Measurements from ENCODE around the gene PHF21A.
"Not testable (repeated sequence)": the region's sequence is repeated elsewhere in the genome, so short reads cannot be mapped to it uniquely, and the experiment has no call there.

Gene PHF21A

DNA sequence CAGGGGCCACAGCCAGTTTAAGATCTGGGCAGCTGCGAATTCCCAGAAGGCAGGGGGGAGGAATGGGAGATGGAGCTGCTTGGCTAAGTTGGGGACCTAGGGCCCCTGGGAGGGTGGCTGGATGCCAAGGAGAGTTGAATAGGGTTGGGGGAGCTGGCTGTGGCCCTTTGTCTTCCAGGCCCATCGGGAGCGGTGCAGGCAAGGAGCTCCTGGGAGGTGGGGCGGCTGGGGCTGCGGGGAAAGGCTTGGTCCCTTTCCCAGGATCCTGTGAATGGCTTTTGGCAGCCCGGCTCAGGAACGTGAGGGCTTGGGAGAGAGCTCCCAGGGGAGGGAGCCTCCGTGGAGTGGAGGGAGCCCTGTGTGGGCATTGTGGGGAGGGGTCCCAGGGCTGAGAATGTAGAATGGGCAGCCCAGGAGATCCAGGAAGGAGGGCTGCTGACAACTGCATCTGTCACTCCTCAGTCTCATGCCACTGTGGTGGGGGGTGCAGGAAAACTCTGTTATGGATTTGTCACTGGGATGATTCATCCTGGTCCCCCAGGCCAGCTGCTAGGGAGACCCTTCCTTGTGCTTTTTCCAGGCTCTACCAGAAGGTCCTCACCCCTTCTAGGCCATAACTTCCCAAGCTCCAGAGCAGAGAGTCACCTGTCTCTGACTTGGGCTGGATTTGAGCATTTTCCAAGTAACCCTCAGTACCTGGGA lies 220.2 kb downstream of the PHF21A start:
- Histone ChIP-seq H3K27me3 (ENCODE audit: control insufficient read depth, insufficient read depth, low read length, poor library complexity, severe bottlenecking) (peaks cover 17% of the 10 kb centered on the region), H3K4me1 (ENCODE audit: control insufficient read depth, insufficient read depth, low read length) (peaks cover 26% of the 10 kb centered on the region), H3K4me3 (ENCODE audit: insufficient read depth, low read depth, low read length) (peak overlapping the region; percentile 48), H3K27ac (ENCODE audit: insufficient read depth, low read depth, low read length, poor library complexity, severe bottlenecking) (no peak overlapping the region), H3K9me3 (ENCODE audit: control insufficient read depth, low read length) (no peaks in the 10 kb centered on the region), H3K36me3 (ENCODE audit: control insufficient read depth, insufficient read depth, low read length) (no peaks in the 10 kb centered on the region)
- WGBS, 2 experiments: 22 to 25% methylated on average over 8 of the region's 8 CpGs

DNA sequence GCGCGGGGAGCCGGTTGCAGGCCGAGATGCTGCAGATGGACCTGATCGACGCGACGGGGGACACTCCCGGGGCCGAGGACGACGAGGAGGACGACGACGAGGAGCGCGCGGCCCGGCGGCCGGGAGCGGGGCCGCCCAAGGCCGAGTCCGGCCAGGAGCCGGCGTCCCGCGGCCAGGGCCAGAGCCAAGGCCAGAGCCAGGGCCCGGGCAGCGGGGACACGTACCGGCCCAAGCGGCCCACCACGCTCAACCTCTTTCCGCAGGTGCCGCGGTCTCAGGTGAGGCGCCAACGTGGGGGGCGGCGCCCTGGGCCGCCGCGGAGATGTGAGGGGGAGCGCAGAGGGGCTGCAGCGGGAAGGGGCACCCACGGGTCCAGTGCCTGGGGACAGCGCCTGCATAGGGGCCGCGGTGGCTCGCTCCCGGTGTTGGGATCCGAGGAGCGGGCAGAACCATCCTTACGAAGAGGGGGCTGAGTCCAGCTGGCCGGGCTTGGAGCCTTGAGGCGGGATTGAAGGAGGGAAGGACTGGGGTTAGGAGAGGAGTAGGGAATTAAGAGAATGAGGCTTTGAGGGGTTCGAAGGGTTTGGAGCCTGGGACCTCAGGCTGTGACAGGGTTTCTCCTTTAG lies 221.0 kb downstream of the PHF21A start:
- H3K36me3 ChIP-seq (ENCODE audit: control insufficient read depth, insufficient read depth, low read length); H3K9me3 ChIP-seq (ENCODE audit: control insufficient read depth, low read length); H3K27ac ChIP-seq (ENCODE audit: insufficient read depth, low read depth, low read length, poor library complexity, severe bottlenecking): not testable (repeated sequence)
- peaks cover 28% of the 10 kb centered on the region for H3K4me1 ChIP-seq (ENCODE audit: control insufficient read depth, insufficient read depth, low read length)
- WGBS, 2 experiments: 2 to 3% methylated on average over 30 to 32 of the region's 59 CpGs
- peaks cover 17% of the 10 kb centered on the region for H3K27me3 ChIP-seq (ENCODE audit: control insufficient read depth, insufficient read depth, low read length, poor library complexity, severe bottlenecking)
- peak overlapping the region; percentile 48 for H3K4me3 ChIP-seq (ENCODE audit: insufficient read depth, low read depth, low read length)

DNA sequence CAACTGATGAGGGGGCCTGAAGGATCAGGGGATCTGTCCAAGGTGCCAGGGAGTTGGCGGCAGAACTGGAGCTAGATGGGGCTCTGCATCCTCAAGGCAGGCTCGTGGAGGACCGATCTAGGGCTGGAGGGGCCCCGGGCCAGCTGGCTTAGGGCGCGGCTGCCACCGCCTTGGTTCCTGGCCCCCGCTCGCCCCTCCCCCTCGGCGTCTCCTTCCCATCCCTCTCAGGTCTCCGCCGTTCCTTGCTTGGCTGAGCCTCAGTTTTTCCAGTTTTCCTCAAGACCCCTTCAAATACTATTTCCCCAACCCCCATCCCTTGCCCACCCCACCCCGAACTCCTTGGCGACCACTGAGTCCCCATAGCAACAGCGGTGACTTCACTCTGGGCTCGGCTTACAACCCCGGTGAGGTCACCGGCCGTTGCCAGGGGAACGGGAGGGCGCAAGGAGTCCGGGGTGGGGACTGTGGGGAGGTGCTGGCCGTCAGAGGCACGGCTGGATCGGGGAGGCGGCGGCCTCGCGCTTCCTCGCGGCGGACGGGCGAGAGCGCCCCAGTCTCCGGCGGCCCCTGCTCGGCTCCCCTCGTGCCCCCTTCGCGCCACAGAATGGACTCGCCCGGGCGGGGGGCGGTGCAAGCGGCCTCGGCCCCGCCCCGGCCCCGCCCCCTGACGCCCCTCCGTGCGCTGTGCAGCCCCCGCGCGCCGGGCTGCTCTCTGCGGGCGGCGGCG lies 221.6 kb downstream of the PHF21A start:
- Histone ChIP-seq H3K9me3 (ENCODE audit: control insufficient read depth, low read length) (no peaks in the 10 kb centered on the region), H3K36me3 (ENCODE audit: control insufficient read depth, insufficient read depth, low read length) (no peaks in the 10 kb centered on the region), H3K4me3 (ENCODE audit: insufficient read depth, low read depth, low read length) (peak overlapping the region; percentile 48), H3K27ac (ENCODE audit: insufficient read depth, low read depth, low read length, poor library complexity, severe bottlenecking) (peak overlapping the region; percentile 94), H3K27me3 (ENCODE audit: control insufficient read depth, insufficient read depth, low read length, poor library complexity, severe bottlenecking) (peaks cover 17% of the 10 kb centered on the region), H3K4me1 (ENCODE audit: control insufficient read depth, insufficient read depth, low read length) (peaks cover 28% of the 10 kb centered on the region)
- 1% methylated on average over 59 to 61 of the region's 62 CpGs for WGBS, 2 experiments

DNA sequence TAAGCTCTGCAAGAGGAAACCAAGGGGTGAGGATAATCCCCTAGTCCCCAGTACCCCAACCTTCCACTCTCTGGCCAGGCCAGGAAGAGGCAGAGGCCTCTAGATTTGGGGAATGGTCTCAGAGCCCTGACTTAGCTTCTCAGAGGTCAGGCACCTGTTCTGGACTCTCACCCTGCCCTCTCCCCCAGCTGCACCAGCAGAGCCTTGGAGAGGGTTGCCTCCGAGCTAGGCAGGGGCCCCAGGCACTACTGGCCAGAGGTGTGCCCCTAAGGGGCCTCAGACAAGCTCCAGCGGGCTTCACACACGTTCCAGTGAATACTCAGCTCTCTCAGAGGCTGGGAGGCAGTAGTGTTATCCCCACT lies 222.2 kb downstream of the PHF21A start:
- H3K4me1 ChIP-seq (ENCODE audit: control insufficient read depth, insufficient read depth, low read length): peaks cover 28% of the 10 kb centered on the region
- WGBS, 2 experiments: 13 to 19% methylated on average over 3 of the region's 3 CpGs
- H3K36me3 ChIP-seq (ENCODE audit: control insufficient read depth, insufficient read depth, low read length): no peaks in the 10 kb centered on the region
- H3K9me3 ChIP-seq (ENCODE audit: control insufficient read depth, low read length): no peaks in the 10 kb centered on the region
- H3K27me3 ChIP-seq (ENCODE audit: control insufficient read depth, insufficient read depth, low read length, poor library complexity, severe bottlenecking): peaks cover 17% of the 10 kb centered on the region
- peak overlapping the region; percentile 94 for H3K27ac ChIP-seq (ENCODE audit: insufficient read depth, low read depth, low read length, poor library complexity, severe bottlenecking)
- H3K4me3 ChIP-seq (ENCODE audit: insufficient read depth, low read depth, low read length): peak overlapping the region; percentile 48

DNA sequence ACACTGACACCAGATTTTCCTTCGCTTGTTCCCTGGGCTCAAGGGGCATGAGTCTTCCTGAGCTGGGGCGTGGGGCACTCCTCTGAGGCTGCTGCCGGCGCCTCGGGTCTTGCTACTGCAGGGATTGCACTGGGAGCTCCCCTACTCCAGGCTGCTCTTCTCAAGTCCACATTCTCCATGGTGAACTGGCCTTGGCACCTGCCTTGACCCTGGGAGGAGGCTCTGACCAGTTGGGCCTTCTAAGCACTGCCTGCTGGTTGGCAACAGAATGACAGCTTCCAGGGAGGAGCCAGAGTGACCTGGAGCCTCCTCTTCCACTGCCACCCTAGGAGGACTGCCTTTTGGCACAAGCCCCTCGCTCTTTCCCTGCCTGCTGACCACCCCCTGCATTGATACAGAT lies 223.7 kb downstream of the PHF21A start:
- Histone ChIP-seq H3K4me1 (ENCODE audit: control insufficient read depth, insufficient read depth, low read length) (peaks cover 38% of the 10 kb centered on the region), H3K4me3 (ENCODE audit: insufficient read depth, low read depth, low read length) (no peak overlapping the region), H3K27ac (ENCODE audit: insufficient read depth, low read depth, low read length, poor library complexity, severe bottlenecking) (no peak overlapping the region), H3K36me3 (ENCODE audit: control insufficient read depth, insufficient read depth, low read length) (no peaks in the 10 kb centered on the region), H3K9me3 (ENCODE audit: control insufficient read depth, low read length) (no peaks in the 10 kb centered on the region), H3K27me3 (ENCODE audit: control insufficient read depth, insufficient read depth, low read length, poor library complexity, severe bottlenecking) (peaks cover 17% of the 10 kb centered on the region)
- 93 to 95% methylated on average over 6 of the region's 6 CpGs for WGBS, 2 experiments

DNA sequence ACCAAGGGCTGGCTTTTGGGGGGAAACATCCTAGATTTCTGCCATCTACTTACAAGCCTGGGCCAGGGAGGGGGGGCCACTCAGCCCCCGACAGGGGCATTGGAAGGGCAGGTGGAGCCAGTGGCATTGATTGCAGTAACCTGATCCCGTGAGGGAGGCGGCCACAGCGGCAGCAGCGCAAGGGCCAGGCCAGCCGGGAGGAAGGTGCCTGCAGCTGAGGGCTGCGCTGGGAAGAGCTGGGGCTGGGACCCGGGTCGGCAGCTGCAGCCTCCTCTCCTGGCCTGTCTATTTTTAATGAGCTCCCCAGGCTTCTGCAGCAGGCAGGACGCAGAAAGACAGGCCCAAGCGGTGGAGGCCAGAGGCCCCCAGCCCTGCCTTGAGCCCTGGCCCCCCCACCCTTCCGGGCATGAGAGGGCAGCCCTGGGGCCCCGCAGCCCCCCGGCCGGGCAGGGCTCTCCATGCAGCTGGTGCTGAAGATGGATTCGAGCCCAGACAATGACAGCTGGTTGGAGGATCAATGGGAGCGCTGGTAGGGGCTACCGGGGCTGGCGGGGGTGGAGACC lies 224.8 kb downstream of the PHF21A start:
- Histone ChIP-seq H3K27ac (ENCODE audit: insufficient read depth, low read depth, low read length, poor library complexity, severe bottlenecking) (peak overlapping the region; percentile 44), H3K27me3 (ENCODE audit: control insufficient read depth, insufficient read depth, low read length, poor library complexity, severe bottlenecking) (peaks cover 17% of the 10 kb centered on the region)
- WGBS, 2 experiments: 14 to 17% methylated on average over 19 of the region's 19 CpGs

DNA sequence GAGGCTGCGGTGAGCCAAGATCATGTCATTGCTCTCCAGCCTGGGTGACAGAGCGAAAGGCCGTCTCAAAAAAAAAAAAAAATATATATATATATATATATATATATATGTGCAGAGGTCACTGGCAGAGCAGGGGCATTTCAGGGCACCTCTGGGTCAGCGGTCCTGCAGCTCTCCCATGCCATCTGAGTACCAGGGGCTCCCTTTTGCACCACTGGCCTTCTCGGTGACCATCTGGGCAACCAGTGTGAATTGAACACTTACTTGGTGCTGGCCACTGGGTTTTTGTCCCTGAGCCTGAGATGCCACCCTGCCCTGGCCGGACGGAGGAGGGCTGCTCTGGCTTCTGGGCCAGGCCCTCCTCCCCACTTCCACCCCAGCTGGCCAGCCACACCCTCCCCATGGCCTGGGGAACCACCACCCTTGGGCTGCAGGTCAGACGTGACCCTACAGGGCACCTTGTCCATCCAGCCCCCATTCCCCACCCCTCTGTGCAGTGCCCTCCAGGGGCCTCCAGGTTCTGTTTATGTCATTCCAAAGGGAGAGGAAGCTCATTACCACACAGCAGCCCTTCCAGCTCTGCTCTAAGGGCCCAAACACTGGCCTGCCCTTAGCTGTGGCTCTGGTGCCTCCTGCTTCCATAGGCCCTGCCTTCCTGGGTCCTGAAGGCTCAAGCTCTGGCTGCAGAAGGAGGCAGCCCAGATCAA lies 225.5 kb downstream of the PHF21A start:
- Histone ChIP-seq H3K4me1 (ENCODE audit: control insufficient read depth, insufficient read depth, low read length) (peaks cover 30% of the 10 kb centered on the region), H3K27me3 (ENCODE audit: control insufficient read depth, insufficient read depth, low read length, poor library complexity, severe bottlenecking) (peaks cover 11% of the 10 kb centered on the region), H3K9me3 (ENCODE audit: control insufficient read depth, low read length) (no peaks in the 10 kb centered on the region), H3K36me3 (ENCODE audit: control insufficient read depth, insufficient read depth, low read length) (no peaks in the 10 kb centered on the region), H3K4me3 (ENCODE audit: insufficient read depth, low read depth, low read length) (no peak overlapping the region), H3K27ac (ENCODE audit: insufficient read depth, low read depth, low read length, poor library complexity, severe bottlenecking) (no peak overlapping the region)
- WGBS, 2 experiments: 90% methylated on average over 6 of the region's 8 CpGs

More for the DNA sequence above, 224.8 kb downstream of the PHF21A start:
- Histone ChIP-seq H3K4me1 (ENCODE audit: control insufficient read depth, insufficient read depth, low read length) (peaks cover 37% of the 10 kb centered on the region), H3K36me3 (ENCODE audit: control insufficient read depth, insufficient read depth, low read length) (no peaks in the 10 kb centered on the region), H3K4me3 (ENCODE audit: insufficient read depth, low read depth, low read length) (no peak overlapping the region), H3K9me3 (ENCODE audit: control insufficient read depth, low read length) (no peaks in the 10 kb centered on the region)

DNA sequence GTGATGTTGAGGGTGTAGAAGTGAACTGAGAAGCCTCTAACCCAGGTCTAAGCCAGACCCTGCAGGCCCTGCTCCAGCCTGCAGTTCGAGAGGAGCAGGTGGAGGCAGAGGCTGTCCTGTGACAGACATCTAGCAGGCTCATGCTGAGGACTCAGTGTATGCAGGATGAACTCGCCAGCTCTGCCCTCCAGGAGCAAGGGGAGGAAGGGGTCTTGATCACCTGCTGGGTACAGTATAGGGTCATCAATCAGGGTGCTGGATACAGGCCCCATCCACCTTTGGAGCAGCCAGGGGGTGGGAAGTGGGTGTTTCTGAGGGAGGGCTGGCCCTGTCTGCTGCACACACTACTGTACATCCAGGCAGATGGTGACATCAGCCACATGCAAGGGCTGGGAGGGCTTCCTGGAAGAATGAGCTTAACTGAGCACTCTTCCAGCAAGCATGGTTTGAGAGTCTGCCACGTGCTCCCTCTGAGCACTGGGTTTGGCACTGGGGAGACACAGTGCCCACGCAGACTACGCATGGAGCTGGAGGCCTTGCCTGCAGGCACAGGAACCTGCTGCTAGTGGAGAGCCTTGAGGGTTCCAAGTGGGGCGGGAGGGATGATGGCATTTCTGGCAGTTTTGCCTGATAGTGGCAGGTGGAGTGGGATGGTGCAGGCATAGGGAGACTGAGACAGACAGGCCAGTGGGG lies 226.6 kb downstream of the PHF21A start:
- no peaks in the 10 kb centered on the region for H3K36me3 ChIP-seq (ENCODE audit: control insufficient read depth, insufficient read depth, low read length)
- no peak overlapping the region for H3K4me3 ChIP-seq (ENCODE audit: insufficient read depth, low read depth, low read length)
- peaks cover 6% of the 10 kb centered on the region for H3K27me3 ChIP-seq (ENCODE audit: control insufficient read depth, insufficient read depth, low read length, poor library complexity, severe bottlenecking)
- peaks cover 30% of the 10 kb centered on the region for H3K4me1 ChIP-seq (ENCODE audit: control insufficient read depth, insufficient read depth, low read length)
- WGBS, 2 experiments: 88 to 90% methylated on average over 6 of the region's 6 CpGs
- no peaks in the 10 kb centered on the region for H3K9me3 ChIP-seq (ENCODE audit: control insufficient read depth, low read length)
- no peak overlapping the region for H3K27ac ChIP-seq (ENCODE audit: insufficient read depth, low read depth, low read length, poor library complexity, severe bottlenecking)

DNA sequence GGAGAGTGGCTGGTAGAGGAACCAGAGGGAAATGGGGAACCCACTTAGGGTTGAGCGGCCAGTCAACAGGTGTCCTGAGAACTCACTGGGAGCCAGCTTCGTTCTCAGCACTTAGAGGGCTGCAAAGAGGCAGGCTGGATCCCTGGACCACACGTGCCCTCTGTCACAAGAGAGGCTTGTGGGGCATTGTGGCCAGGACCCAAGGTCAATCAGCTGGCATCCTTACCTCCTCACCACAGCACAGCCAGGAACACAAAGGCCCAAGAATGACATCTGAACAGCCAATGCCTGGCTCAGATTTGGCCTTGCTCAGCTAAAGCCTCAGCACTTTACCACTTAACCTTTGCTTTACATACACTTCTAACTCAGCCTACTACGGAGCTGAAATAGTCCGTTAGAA lies 228.4 kb downstream of the PHF21A start:
- WGBS, 2 experiments: 70 to 78% methylated on average over 5 of the region's 5 CpGs
- H3K27ac ChIP-seq (ENCODE audit: insufficient read depth, low read depth, low read length, poor library complexity, severe bottlenecking): no peak overlapping the region
- H3K4me1 ChIP-seq (ENCODE audit: control insufficient read depth, insufficient read depth, low read length): peaks cover 22% of the 10 kb centered on the region
- H3K4me3 ChIP-seq (ENCODE audit: insufficient read depth, low read depth, low read length): no peak overlapping the region
- peaks cover 6% of the 10 kb centered on the region for H3K27me3 ChIP-seq (ENCODE audit: control insufficient read depth, insufficient read depth, low read length, poor library complexity, severe bottlenecking)
- H3K9me3 ChIP-seq (ENCODE audit: control insufficient read depth, low read length): no peaks in the 10 kb centered on the region
- H3K36me3 ChIP-seq (ENCODE audit: control insufficient read depth, insufficient read depth, low read length): no peaks in the 10 kb centered on the region
